ENCODE data around the gene PPIP5K2. TPM values are rescaled to one million over a fixed set of nuclear protein-coding genes. Genes with fewer than 3 reads are reported as not detected.
A peak's percentile ranks its signal among the peaks of the same experiment; 100 is the strongest.

PPIP5K2 gene
- total RNA-seq, 1 donor = 78.5 TPM

DNA sequence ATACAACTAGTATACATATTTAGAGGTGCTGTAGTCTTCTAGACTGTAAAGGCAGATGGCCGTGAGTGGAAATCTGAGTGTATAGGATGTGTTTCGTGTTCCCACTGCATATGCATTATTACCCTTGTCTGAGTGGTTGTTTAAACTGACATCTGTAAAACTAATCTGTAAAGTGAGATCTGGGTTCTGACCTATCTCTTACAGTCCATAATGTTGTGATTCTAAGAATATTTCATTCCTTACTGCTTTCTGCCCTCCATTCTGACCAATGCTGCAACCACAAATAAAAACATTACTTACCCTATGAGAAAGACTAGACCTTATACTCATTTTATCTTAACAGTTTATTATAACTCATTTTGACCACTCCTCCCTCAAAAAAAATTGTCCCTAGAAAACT is 90.9 kb downstream of the PPIP5K2 start:
- Histone ChIP-seq H4K20me1 (ENCODE audit: insufficient read depth, low read length) (no peaks in the 10 kb centered on the region), H2AFZ (ENCODE audit: low read length) (no peak overlapping the region), H3K4me3 (ENCODE audit: insufficient read depth, low read length) (no peak overlapping the region), H3K4me2 (ENCODE audit: insufficient read depth, low read length) (no peak overlapping the region), H3K4me1 (ENCODE audit: insufficient read depth, low read length) (peaks cover 4% of the 10 kb centered on the region), H3K36me3 (ENCODE audit: insufficient read depth, low read length) (no peaks in the 10 kb centered on the region), H3K9me3 (ENCODE audit: low read depth, low read length) (no peaks in the 10 kb centered on the region), H3K27ac (ENCODE audit: low read depth, low read length) (no peak overlapping the region), H3K79me2 (ENCODE audit: insufficient read depth, low read length) (no peaks in the 10 kb centered on the region), H3K27me3 (ENCODE audit: insufficient read depth, low read length) (no peaks in the 10 kb centered on the region)
- no peak for DNase-seq (ENCODE audit: insufficient read length, low spot score, missing footprints)
- TF ChIP-seq, protein P1, sequence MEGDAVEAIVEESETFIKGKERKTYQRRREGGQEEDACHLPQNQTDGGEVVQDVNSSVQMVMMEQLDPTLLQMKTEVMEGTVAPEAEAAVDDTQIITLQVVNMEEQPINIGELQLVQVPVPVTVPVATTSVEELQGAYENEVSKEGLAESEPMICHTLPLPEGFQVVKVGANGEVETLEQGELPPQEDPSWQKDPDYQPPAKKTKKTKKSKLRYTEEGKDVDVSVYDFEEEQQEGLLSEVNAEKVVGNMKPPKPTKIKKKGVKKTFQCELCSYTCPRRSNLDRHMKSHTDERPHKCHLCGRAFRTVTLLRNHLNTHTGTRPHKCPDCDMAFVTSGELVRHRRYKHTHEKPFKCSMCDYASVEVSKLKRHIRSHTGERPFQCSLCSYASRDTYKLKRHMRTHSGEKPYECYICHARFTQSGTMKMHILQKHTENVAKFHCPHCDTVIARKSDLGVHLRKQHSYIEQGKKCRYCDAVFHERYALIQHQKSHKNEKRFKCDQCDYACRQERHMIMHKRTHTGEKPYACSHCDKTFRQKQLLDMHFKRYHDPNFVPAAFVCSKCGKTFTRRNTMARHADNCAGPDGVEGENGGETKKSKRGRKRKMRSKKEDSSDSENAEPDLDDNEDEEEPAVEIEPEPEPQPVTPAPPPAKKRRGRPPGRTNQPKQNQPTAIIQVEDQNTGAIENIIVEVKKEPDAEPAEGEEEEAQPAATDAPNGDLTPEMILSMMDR (IDR thresholded peaks at IDR 0.05; ENCODE audit: extremely low read depth, low read depth, low read length) = no peak

GRCh38 chr5:103211576-103212561 is 91.8 kb downstream of the PPIP5K2 start:
- no peaks in the 10 kb centered on the region for H3K79me2 ChIP-seq (ENCODE audit: insufficient read depth, low read length)
- H3K27me3 ChIP-seq (ENCODE audit: insufficient read depth, low read length) = no peaks in the 10 kb centered on the region
- TF ChIP-seq, protein P1 (IDR thresholded peaks at IDR 0.05; ENCODE audit: extremely low read depth, low read depth, low read length) = no peak
- H3K9me3 ChIP-seq (ENCODE audit: low read depth, low read length) = no peaks in the 10 kb centered on the region
- no peaks in the 10 kb centered on the region for H3K36me3 ChIP-seq (ENCODE audit: insufficient read depth, low read length)
- H3K27ac ChIP-seq (ENCODE audit: low read depth, low read length) = no peak overlapping the region
- H3K4me2 ChIP-seq (ENCODE audit: insufficient read depth, low read length) = no peak overlapping the region
- no peaks in the 10 kb centered on the region for H4K20me1 ChIP-seq (ENCODE audit: insufficient read depth, low read length)
- H3K4me1 ChIP-seq (ENCODE audit: insufficient read depth, low read length) = peaks cover 4% of the 10 kb centered on the region
- H2AFZ ChIP-seq (ENCODE audit: low read length) = no peak overlapping the region
- no peak overlapping the region for H3K4me3 ChIP-seq (ENCODE audit: insufficient read depth, low read length)
- DNase-seq (ENCODE audit: insufficient read length, low spot score, missing footprints) = peak; percentile 13

GRCh38 chr5:103216137-103216536 is 96.0 kb downstream of the PPIP5K2 start:
- no peak for DNase-seq (ENCODE audit: insufficient read length, low spot score, missing footprints)

DNA sequence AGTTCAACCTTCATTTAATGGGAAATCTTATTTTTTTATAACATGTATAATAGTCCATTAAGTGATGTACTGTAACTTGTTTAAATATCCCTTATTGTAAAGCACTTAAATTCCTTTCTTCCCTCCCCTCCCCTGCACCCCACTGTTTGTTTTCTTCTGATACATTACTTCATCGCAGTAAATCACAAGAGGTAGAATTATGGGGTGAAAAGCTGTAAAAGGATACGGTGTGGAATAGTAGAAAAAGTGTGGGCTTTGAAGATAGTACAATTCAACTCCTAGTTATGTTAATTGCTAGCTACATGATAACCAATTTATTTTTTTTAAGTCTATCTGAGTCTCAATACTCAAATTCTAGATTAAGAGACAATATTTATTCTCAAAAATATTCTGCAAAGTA is 96.6 kb downstream of the PPIP5K2 start:
- DNase-seq (ENCODE audit: insufficient read length, low spot score, missing footprints) = no peak
- H3K27me3 ChIP-seq (ENCODE audit: insufficient read depth, low read length) = no peaks in the 10 kb centered on the region

More at GRCh38 chr5:103216137-103216536, 96.0 kb downstream of the PPIP5K2 start:
- H4K20me1 ChIP-seq (ENCODE audit: insufficient read depth, low read length) = no peaks in the 10 kb centered on the region
- no peaks in the 10 kb centered on the region for H3K79me2 ChIP-seq (ENCODE audit: insufficient read depth, low read length)
- H3K4me1 ChIP-seq (ENCODE audit: insufficient read depth, low read length) = peaks cover 4% of the 10 kb centered on the region
- H3K4me2 ChIP-seq (ENCODE audit: insufficient read depth, low read length) = no peak overlapping the region
- H2AFZ ChIP-seq (ENCODE audit: low read length) = no peak overlapping the region
- TF ChIP-seq, protein P1 (IDR thresholded peaks at IDR 0.05; ENCODE audit: extremely low read depth, low read depth, low read length) = no peak
- H3K9me3 ChIP-seq (ENCODE audit: low read depth, low read length) = no peaks in the 10 kb centered on the region
- no peaks in the 10 kb centered on the region for H3K27me3 ChIP-seq (ENCODE audit: insufficient read depth, low read length)
- H3K27ac ChIP-seq (ENCODE audit: low read depth, low read length) = no peak overlapping the region
- no peak overlapping the region for H3K4me3 ChIP-seq (ENCODE audit: insufficient read depth, low read length)
- no peaks in the 10 kb centered on the region for H3K36me3 ChIP-seq (ENCODE audit: insufficient read depth, low read length)

More for the DNA sequence above, 96.6 kb downstream of the PPIP5K2 start:
- no peaks in the 10 kb centered on the region for H4K20me1 ChIP-seq (ENCODE audit: insufficient read depth, low read length)
- TF ChIP-seq, protein P1 (IDR thresholded peaks at IDR 0.05; ENCODE audit: extremely low read depth, low read depth, low read length) = no peak
- no peaks in the 10 kb centered on the region for H3K36me3 ChIP-seq (ENCODE audit: insufficient read depth, low read length)
- no peak overlapping the region for H2AFZ ChIP-seq (ENCODE audit: low read length)
- H3K4me3 ChIP-seq (ENCODE audit: insufficient read depth, low read length) = no peak overlapping the region
- no peak overlapping the region for H3K27ac ChIP-seq (ENCODE audit: low read depth, low read length)
- no peak overlapping the region for H3K4me2 ChIP-seq (ENCODE audit: insufficient read depth, low read length)
- no peaks in the 10 kb centered on the region for H3K79me2 ChIP-seq (ENCODE audit: insufficient read depth, low read length)
- H3K9me3 ChIP-seq (ENCODE audit: low read depth, low read length) = no peaks in the 10 kb centered on the region
- peaks cover 4% of the 10 kb centered on the region for H3K4me1 ChIP-seq (ENCODE audit: insufficient read depth, low read length)
